ENCODE results near the gene TMEM178A.
A peak's percentile ranks its signal among the peaks of the same experiment; 100 is the strongest.

TMEM178A gene

DNA sequence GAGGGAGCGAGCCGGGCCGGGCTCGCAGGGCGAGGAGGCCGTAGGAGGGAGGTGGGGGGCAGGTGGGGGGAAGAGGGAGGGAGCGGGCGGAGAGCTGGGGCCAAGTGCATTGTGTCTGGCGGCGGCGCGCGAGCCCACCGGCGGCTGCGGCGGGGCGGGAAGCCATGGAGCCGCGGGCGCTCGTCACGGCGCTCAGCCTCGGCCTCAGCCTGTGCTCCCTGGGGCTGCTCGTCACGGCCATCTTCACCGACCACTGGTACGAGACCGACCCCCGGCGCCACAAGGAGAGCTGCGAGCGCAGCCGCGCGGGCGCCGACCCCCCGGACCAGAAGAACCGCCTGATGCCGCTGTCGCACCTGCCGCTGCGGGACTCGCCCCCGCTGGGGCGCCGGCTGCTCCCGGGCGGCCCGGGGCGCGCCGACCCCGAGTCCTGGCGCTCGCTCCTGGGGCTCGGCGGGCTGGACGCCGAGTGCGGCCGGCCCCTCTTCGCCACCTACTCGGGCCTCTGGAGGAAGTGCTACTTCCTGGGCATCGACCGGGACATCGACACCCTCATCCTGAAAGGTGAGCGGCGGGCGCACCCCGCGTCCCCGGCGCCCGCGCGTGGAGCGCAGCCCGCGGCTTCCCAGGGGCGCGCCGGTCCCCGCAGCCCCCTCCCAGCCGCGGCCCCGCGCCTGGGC is at the start of gene TMEM178A:
Gene TMEM178A, plus strand, starts transcription at position 107 of the 680 bp plus-strand sequence. Its CDS starts 58 bp downstream, at position 165.
- H3K4me1 ChIP-seq = no peaks in the 10 kb centered on the region
- no peak within 1 kb of the TSS for H3K9ac ChIP-seq
- H3K9me3 ChIP-seq (ENCODE audit: control insufficient read depth, low read length) = no peaks in the 10 kb centered on the region
- no peak within 1 kb of the TSS for H3K27ac ChIP-seq
- H3K36me3 ChIP-seq (ENCODE audit: control insufficient read depth, insufficient read depth, low read length) = no peaks in the 10 kb centered on the region
- H3K27me3 ChIP-seq (ENCODE audit: control insufficient read depth, insufficient read depth, low read length) = no peaks in the 10 kb centered on the region
- TF ChIP-seq, protein P1, sequence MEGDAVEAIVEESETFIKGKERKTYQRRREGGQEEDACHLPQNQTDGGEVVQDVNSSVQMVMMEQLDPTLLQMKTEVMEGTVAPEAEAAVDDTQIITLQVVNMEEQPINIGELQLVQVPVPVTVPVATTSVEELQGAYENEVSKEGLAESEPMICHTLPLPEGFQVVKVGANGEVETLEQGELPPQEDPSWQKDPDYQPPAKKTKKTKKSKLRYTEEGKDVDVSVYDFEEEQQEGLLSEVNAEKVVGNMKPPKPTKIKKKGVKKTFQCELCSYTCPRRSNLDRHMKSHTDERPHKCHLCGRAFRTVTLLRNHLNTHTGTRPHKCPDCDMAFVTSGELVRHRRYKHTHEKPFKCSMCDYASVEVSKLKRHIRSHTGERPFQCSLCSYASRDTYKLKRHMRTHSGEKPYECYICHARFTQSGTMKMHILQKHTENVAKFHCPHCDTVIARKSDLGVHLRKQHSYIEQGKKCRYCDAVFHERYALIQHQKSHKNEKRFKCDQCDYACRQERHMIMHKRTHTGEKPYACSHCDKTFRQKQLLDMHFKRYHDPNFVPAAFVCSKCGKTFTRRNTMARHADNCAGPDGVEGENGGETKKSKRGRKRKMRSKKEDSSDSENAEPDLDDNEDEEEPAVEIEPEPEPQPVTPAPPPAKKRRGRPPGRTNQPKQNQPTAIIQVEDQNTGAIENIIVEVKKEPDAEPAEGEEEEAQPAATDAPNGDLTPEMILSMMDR (IDR thresholded peaks at IDR 0.05) = no peak
- H2AFZ ChIP-seq = peak within 1 kb of the TSS; percentile 68
- peak within 1 kb of the TSS; percentile 70 for H3K4me2 ChIP-seq (ENCODE audit: low read length)
- H3K79me2 ChIP-seq = no peaks in the 10 kb centered on the region
- H3K4me3 ChIP-seq (ENCODE audit: low read depth, low read length) = peak within 1 kb of the TSS; percentile 31

DNA sequence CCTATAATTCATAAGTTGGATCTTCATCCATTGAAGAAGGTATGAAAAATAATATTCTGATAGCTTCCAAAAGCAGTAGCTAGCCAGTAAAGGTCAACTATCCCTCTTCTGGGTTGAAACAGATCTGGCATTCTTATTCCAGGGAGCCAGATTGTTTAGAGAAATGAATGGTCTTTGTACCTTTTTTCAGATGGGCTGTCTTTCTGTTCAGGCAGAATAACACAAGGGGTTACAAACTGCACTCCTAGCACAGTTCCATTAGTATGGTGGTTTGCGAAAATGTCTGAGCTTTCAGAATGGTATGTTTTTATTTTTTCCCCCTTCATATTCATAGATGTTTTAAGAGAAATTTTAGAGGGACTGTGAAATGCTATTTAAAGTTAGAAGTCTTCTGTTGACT is 47.5 kb upstream of the TMEM178A start:
- H3K27me3 ChIP-seq (ENCODE audit: control insufficient read depth, insufficient read depth, low read length) = no peaks in the 10 kb centered on the region
- H3K9ac ChIP-seq = no peak overlapping the region
- no peak overlapping the region for H2AFZ ChIP-seq
- no peak overlapping the region for H3K4me2 ChIP-seq (ENCODE audit: low read length)
- H3K27ac ChIP-seq = no peak overlapping the region
- no peaks in the 10 kb centered on the region for H3K79me2 ChIP-seq
- no peaks in the 10 kb centered on the region for H3K9me3 ChIP-seq (ENCODE audit: control insufficient read depth, low read length)
- H3K4me3 ChIP-seq (ENCODE audit: low read depth, low read length) = no peak overlapping the region
- TF ChIP-seq, protein P1 (IDR thresholded peaks at IDR 0.05) = no peak
- no peaks in the 10 kb centered on the region for H3K4me1 ChIP-seq
- no peaks in the 10 kb centered on the region for H3K36me3 ChIP-seq (ENCODE audit: control insufficient read depth, insufficient read depth, low read length)

DNA sequence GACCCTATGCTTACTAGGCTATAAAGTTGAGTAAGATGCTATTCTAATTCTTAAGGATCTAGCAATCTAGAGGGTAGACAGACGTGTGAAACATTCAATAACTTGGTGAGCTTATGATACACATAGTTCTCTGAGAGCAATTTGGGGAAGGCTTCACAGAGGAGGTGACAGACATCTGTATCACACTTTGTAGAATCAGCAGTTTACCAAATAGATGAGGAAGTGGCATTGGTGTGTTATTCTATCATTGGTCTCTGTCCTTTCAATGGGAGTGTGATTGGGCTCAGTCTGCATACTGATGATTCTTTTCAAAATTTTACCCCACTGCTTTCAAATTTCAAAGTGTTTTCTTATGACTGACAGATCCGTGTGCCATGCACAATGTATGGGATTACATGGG is 47.0 kb upstream of the TMEM178A start:
- TF ChIP-seq, protein P1 (IDR thresholded peaks at IDR 0.05) = no peak
- no peak overlapping the region for H3K4me3 ChIP-seq (ENCODE audit: low read depth, low read length)
- no peaks in the 10 kb centered on the region for H3K79me2 ChIP-seq
- H2AFZ ChIP-seq = no peak overlapping the region
- no peaks in the 10 kb centered on the region for H3K9me3 ChIP-seq (ENCODE audit: control insufficient read depth, low read length)
- H3K27ac ChIP-seq = no peak overlapping the region
- no peaks in the 10 kb centered on the region for H3K4me1 ChIP-seq
- H3K27me3 ChIP-seq (ENCODE audit: control insufficient read depth, insufficient read depth, low read length) = no peaks in the 10 kb centered on the region
- no peak overlapping the region for H3K9ac ChIP-seq
- H3K4me2 ChIP-seq (ENCODE audit: low read length) = no peak overlapping the region
- no peaks in the 10 kb centered on the region for H3K36me3 ChIP-seq (ENCODE audit: control insufficient read depth, insufficient read depth, low read length)

DNA sequence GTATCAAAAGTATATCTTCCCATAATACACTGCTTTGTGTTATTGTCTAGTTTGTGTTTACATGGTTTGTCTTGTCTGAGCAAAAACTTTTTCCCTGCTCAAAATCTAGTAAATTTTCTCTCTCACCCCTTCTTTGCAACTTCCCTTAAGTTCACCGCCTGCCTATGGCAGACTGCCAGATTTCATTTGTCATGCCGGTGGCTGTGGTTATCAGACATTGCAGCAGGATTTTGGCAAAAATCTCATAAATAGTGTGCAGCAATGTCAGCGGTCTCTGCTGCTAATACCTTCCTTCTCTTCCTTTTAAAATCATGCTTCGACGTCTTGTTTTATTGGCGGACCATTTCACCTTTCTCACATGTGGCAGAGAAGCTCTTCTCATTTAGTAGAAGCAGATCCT is 45.6 kb upstream of the TMEM178A start:
- H2AFZ ChIP-seq = peak overlapping the region; percentile 22
- no peak overlapping the region for H3K4me3 ChIP-seq (ENCODE audit: low read depth, low read length)
- no peak overlapping the region for H3K27ac ChIP-seq
- no peaks in the 10 kb centered on the region for H3K79me2 ChIP-seq
- peak overlapping the region; percentile 52 for H3K4me2 ChIP-seq (ENCODE audit: low read length)
- H3K36me3 ChIP-seq (ENCODE audit: control insufficient read depth, insufficient read depth, low read length) = no peaks in the 10 kb centered on the region
- no peaks in the 10 kb centered on the region for H3K27me3 ChIP-seq (ENCODE audit: control insufficient read depth, insufficient read depth, low read length)
- H3K4me1 ChIP-seq = no peaks in the 10 kb centered on the region
- no peaks in the 10 kb centered on the region for H3K9me3 ChIP-seq (ENCODE audit: control insufficient read depth, low read length)
- TF ChIP-seq, protein P1 (IDR thresholded peaks at IDR 0.05) = no peak
- H3K9ac ChIP-seq = no peak overlapping the region

DNA sequence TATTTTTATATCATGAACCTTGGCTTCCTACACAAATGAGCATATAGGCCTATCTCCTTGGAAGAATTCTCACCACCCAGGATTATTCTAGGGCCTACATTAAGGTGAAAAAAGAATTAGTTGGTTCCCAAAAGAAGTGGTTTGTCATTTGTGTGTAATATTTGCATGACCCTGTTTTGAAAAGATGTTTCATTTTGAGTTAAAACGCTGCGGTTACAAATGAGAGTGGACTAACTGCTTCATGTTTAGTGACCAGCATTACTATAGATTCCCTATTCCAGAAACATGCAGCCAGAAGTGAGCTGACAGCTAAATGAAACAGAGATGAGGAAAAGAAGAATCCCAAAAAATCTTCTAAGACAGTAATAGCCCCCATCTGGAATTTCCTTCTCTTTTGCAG is 44.1 kb upstream of the TMEM178A start:
- H3K79me2 ChIP-seq = no peaks in the 10 kb centered on the region
- no peaks in the 10 kb centered on the region for H3K4me1 ChIP-seq
- H3K9ac ChIP-seq = no peak overlapping the region

More for the DNA sequence above, 44.1 kb upstream of the TMEM178A start:
- Histone ChIP-seq H3K4me2 (ENCODE audit: low read length) (no peak overlapping the region), H3K9me3 (ENCODE audit: control insufficient read depth, low read length) (no peaks in the 10 kb centered on the region), H2AFZ (no peak overlapping the region), H3K27ac (no peak overlapping the region), H3K36me3 (ENCODE audit: control insufficient read depth, insufficient read depth, low read length) (no peaks in the 10 kb centered on the region), H3K27me3 (ENCODE audit: control insufficient read depth, insufficient read depth, low read length) (no peaks in the 10 kb centered on the region), H3K4me3 (ENCODE audit: low read depth, low read length) (no peak overlapping the region)
- TF ChIP-seq, protein P1 (IDR thresholded peaks at IDR 0.05) = no peak

All from parathyroid adenoma (tissue), 2 donors.